Activated CD8-positive, alpha-beta T cell treated with anti-CD3 and anti-CD28 coated beads for 36 hours (primary cell): ENCODE results near the gene SPTBN1. TPM values are rescaled to one million over a fixed set of nuclear protein-coding genes. Genes with fewer than 3 reads are reported as not detected.

Experiments used
- ATAC-seq: fragments of 200-7000 bp; cut with Tn5 transposase; one replicate; pipeline ENCODE4 v1.10.0; 2021; ENCODE audit warnings: mild to moderate bottlenecking, moderate library complexity
- CTCF ChIA-PET: fragments of 350-600 bp; sonication (Branson Sonifier 250); formaldehyde crosslinking; loops from one replicate; lab custom pipeline; 2021; ENCODE audit warnings: antibody characterized with exemption; lab: Charles Lee
- POLR2A ChIA-PET: fragments of 350-600 bp; sonication (Branson Sonifier 250); formaldehyde crosslinking; loops from one replicate; lab custom pipeline; 2021; ENCODE audit warnings: antibody characterized with exemption; lab: Charles Lee
- DNase-seq: peaks from one replicate; pipeline ENCODE4 v3.0.0-alpha.2; 2020
- H3K27ac Mint-ChIP-seq: one replicate; pipeline ENCODE4 v1.8.0; 2021; ENCODE audit warnings: mild to moderate bottlenecking, mixed read lengths
- H3K27me3 Mint-ChIP-seq: one replicate; pipeline ENCODE4 v1.8.0; 2021; ENCODE audit warnings: mixed read lengths
- H3K36me3 Mint-ChIP-seq: one replicate; pipeline ENCODE4 v1.8.0; 2021; ENCODE audit warnings: low read depth, mixed read lengths
- H3K4me1 Mint-ChIP-seq: one replicate; pipeline ENCODE4 v1.8.0; 2021; ENCODE audit warnings: low read depth, mixed read lengths
- H3K4me3 Mint-ChIP-seq: one replicate; pipeline ENCODE4 v1.8.0; 2021; ENCODE audit warnings: mild to moderate bottlenecking, moderate library complexity, mixed read lengths
- H3K9me3 Mint-ChIP-seq: one replicate; pipeline ENCODE4 v1.8.0; 2021; ENCODE audit warnings: mixed read lengths
- intact Hi-C: fragments of 100-400 bp; cut with micrococcal nuclease; formaldehyde crosslinking; loops from one replicate; pipeline ENCODE4 v1.10.0; 2022
- total RNA-seq, 2 experiments: library from RNA; stranded (reverse); gene quantifications; one replicate each; pipeline ENCODE4 v1.2.3, GENCODE V29; 2021
- TF ChIP-seq, protein P1 (sequence below): fragments of 200-600 bp; IDR thresholded peaks from one replicate; pipeline ENCODE4 v1.8.0; 2022; ENCODE audit warnings: antibody characterized with exemption, mild to moderate bottlenecking

SPTBN1 gene
- total RNA-seq, 2 experiments from 2014 or later: 91.8 to 91.9 TPM

DNA sequence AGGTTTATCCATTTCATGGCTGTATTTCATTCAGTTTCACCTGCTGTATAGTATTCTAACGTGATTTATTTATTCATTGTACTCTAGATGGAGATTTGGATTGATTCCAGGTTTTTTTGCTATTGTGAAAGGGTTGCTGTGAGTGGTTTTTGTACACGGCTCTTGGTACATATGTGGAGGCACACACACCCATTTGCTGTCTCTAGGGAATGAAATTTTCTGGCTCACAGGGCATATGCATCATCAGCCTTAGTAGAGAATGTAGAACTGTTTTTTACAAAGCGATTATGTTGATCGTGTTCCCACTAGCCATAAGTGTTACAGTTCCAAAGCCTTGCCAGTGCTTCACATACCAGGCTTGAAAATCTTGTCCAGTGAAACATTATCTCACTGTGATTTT is 5.1 kb downstream of the SPTBN1 start:
- no peaks in the 10 kb centered on the region for H3K9me3 Mint-ChIP-seq
- TF ChIP-seq, protein P1, sequence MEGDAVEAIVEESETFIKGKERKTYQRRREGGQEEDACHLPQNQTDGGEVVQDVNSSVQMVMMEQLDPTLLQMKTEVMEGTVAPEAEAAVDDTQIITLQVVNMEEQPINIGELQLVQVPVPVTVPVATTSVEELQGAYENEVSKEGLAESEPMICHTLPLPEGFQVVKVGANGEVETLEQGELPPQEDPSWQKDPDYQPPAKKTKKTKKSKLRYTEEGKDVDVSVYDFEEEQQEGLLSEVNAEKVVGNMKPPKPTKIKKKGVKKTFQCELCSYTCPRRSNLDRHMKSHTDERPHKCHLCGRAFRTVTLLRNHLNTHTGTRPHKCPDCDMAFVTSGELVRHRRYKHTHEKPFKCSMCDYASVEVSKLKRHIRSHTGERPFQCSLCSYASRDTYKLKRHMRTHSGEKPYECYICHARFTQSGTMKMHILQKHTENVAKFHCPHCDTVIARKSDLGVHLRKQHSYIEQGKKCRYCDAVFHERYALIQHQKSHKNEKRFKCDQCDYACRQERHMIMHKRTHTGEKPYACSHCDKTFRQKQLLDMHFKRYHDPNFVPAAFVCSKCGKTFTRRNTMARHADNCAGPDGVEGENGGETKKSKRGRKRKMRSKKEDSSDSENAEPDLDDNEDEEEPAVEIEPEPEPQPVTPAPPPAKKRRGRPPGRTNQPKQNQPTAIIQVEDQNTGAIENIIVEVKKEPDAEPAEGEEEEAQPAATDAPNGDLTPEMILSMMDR: no peak
- H3K27ac Mint-ChIP-seq: no peak overlapping the region
- DNase-seq (no peak), ATAC-seq (no peak)
- H3K36me3 Mint-ChIP-seq: no peaks in the 10 kb centered on the region
- POLR2A ChIA-PET: no interaction called here
- CTCF ChIA-PET: no interaction called here
- peaks cover 47% of the 10 kb centered on the region for H3K27me3 Mint-ChIP-seq
- intact Hi-C loops: no loop called here
- H3K4me3 Mint-ChIP-seq: no peak overlapping the region
- H3K4me1 Mint-ChIP-seq: peaks cover 12% of the 10 kb centered on the region

DNA sequence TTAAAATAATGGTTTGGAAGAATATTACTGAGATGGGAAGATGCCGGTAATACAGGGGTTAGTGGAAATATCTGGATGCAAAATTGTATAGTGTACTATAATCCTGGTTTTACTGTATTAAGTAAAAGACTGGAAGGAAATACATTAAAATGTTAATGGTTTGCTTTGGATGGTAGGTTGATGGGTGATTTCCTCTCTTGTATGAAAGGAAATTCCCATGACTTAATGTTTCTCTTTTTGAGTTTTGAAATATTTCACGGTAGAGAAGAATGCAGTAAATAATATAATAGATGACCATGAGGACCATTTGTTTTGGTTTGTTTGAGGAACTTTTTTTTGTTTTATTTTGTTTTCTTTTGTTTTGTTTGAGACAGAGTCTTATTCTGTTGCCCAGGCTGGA is 8.2 kb downstream of the SPTBN1 start:
- Mint-ChIP-seq H3K9me3 (no peaks in the 10 kb centered on the region), H3K27me3 (peaks cover 28% of the 10 kb centered on the region), H3K4me1 (no peaks in the 10 kb centered on the region), H3K27ac (no peak overlapping the region), H3K36me3 (no peaks in the 10 kb centered on the region), H3K4me3 (no peak overlapping the region)
- intact Hi-C loops: no loop called here
- POLR2A ChIA-PET: no interaction called here
- DNase-seq: no peak
- CTCF ChIA-PET: no interaction called here
- TF ChIP-seq, protein P1: no peak
- ATAC-seq: no peak

DNA sequence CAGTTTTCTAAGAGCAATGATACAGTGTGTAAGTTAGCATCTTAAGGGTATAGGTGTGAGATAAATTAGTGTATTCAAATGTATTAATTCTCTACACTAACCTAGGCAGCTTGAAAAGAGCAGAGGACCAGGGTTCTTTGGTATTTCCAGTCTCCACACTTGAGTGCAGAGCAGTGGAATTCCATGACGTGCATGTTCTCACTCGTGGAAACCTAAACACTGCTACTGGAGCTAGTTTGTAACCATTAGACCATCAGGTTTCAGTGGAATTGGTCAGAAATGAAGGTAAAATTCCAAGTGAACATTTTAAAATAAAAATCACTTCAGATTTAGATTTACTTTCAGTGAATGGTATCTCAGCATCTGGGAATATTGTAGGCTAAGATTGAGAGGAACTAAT is 9.0 kb downstream of the SPTBN1 start:
- Mint-ChIP-seq H3K27ac (no peak overlapping the region), H3K27me3 (peaks cover 22% of the 10 kb centered on the region), H3K9me3 (no peaks in the 10 kb centered on the region), H3K4me1 (no peaks in the 10 kb centered on the region), H3K36me3 (no peaks in the 10 kb centered on the region), H3K4me3 (no peak overlapping the region)
- DNase-seq (no peak), ATAC-seq (no peak)
- CTCF ChIA-PET: no interaction called here
- TF ChIP-seq, protein P1: no peak
- intact Hi-C loops: no loop called here
- POLR2A ChIA-PET: no interaction called here

DNA sequence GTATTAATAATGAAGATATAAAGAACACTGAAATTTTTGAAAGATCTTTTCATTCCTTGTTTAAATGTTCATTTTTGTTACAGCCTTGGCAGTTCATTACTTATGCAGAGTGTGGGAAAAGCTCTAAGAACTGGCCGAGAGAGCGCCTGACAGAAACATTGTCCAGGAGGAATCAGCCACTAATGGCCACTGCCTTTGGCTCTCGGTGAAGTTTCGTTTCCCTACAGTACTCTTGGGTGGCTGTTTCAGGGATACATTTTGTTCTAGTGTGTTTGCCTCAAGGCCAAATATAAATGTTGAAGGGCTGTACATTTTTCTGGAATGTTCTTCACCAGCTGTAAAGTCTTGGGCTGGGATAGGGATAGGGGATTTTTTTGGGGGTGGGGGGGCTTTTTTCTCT is 10.7 kb downstream of the SPTBN1 start:
- ChIA-PET CTCF (no interaction called here), POLR2A (no interaction called here)
- TF ChIP-seq, protein P1: no peak
- intact Hi-C loops: no loop called here
- DNase-seq (no peak), ATAC-seq (no peak)
- Mint-ChIP-seq H3K4me1 (no peaks in the 10 kb centered on the region), H3K36me3 (no peaks in the 10 kb centered on the region), H3K27me3 (peaks cover 10% of the 10 kb centered on the region), H3K27ac (no peak overlapping the region), H3K4me3 (no peak overlapping the region), H3K9me3 (no peaks in the 10 kb centered on the region)

DNA sequence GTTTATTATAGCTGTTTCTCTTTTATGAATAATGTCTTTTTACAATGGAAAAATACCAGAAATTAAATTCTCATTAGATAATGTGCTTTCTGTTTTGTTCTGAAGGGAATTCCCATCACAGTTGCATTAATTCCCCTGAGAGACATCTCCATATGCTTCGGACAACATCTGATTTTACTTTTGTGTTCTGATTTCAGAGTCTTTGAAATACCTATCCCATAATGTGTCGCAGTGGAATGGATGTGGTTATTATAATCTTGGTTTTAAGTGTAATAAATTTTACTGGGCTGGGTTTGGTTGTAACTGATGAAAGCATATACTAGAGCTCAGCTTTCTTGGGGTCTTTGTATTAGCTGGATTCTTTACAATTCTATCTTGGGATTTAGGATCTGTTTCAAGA is 12.5 kb downstream of the SPTBN1 start:
- no peaks in the 10 kb centered on the region for H3K36me3 Mint-ChIP-seq
- H3K27me3 Mint-ChIP-seq: peaks cover 5% of the 10 kb centered on the region
- ATAC-seq (no peak), DNase-seq (no peak)
- no peaks in the 10 kb centered on the region for H3K4me1 Mint-ChIP-seq
- TF ChIP-seq, protein P1: no peak
- no peak overlapping the region for H3K4me3 Mint-ChIP-seq
- ChIA-PET CTCF (no interaction called here), POLR2A (interaction anchor here (1.0 kb wide), 1 partner anchor 353 kb away, joined by 3 read pairs; no protein-coding TSS in a partner anchor)
- intact Hi-C loops: no loop called here
- no peak overlapping the region for H3K27ac Mint-ChIP-seq
- no peaks in the 10 kb centered on the region for H3K9me3 Mint-ChIP-seq
